Measurements from ENCODE around the gene WIPF1.

DNA sequence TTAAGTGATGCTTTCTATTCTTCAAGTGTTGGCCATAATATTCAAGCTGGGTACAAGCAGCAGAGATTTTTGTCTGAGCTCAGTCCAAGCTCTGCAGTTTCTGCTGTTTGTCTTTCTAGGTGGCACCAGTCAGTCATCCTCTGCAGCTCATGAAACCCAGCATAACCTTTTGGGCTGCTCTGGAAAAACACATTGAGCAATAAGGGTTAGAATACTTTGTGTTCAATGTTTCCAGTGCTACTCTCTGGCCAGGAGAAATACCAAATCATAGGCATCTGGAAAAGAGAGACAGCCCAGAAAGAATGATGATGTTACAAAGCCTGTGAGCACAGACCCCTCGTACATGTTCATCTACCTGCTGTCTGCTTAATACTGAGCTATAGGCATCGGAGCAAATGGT, 19.5 kb upstream of the WIPF1 start:
- TF ChIP-seq, protein P1, sequence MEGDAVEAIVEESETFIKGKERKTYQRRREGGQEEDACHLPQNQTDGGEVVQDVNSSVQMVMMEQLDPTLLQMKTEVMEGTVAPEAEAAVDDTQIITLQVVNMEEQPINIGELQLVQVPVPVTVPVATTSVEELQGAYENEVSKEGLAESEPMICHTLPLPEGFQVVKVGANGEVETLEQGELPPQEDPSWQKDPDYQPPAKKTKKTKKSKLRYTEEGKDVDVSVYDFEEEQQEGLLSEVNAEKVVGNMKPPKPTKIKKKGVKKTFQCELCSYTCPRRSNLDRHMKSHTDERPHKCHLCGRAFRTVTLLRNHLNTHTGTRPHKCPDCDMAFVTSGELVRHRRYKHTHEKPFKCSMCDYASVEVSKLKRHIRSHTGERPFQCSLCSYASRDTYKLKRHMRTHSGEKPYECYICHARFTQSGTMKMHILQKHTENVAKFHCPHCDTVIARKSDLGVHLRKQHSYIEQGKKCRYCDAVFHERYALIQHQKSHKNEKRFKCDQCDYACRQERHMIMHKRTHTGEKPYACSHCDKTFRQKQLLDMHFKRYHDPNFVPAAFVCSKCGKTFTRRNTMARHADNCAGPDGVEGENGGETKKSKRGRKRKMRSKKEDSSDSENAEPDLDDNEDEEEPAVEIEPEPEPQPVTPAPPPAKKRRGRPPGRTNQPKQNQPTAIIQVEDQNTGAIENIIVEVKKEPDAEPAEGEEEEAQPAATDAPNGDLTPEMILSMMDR (IDR thresholded peaks at IDR 0.05 in 8 of 11, conservative IDR thresholded peaks at IDR 0.05 in 3 of 11), result no peak
- no peak for TF ChIP-seq POLR2A (IDR thresholded peaks at IDR 0.05)
